HCT116 (cell line): ENCODE measurements around the gene CCBE1. TPM values are rescaled to one million over a fixed set of nuclear protein-coding genes. Genes with fewer than 3 reads are reported as not detected.

ENCODE experiments used
- ATAC-seq: fragments of 200-7000 bp; cut with Tn5 transposase; 2 replicates; pipeline ENCODE4 v1.9.1; 2020; ENCODE audit warnings: mild to moderate bottlenecking, moderate library complexity
- BruUV-seq: library from RNA; stranded (reverse); fragments of 400-500 nt; replicated peaks from 2 replicates; lab custom pipeline; 2021; lab: Mats Ljungman, UMichigan
- CTCF ChIA-PET: fragments of 300-600 bp; sonication (Branson Sonifier 250); formaldehyde crosslinking; loops from one replicate; lab custom pipeline; 2021; ENCODE audit warnings: antibody characterized with exemption; lab: Charles Lee
- POLR2A ChIA-PET: fragments of 300-600, 350-600 bp; sonication (Branson Sonifier 250); formaldehyde crosslinking; loops from one replicate; lab custom pipeline; 2021; ENCODE audit warnings: antibody characterized with exemption; lab: Charles Lee
- RAD21 ChIA-PET, 2 experiments: fragments of 300-600 bp; sonication (Branson Sonifier 250); formaldehyde crosslinking; loops; one replicate each; lab custom pipeline; 2023; ENCODE audit warnings: low total read pairs in 2 of 2; ENCODE audit not compliant: uncharacterized antibody in 2 of 2, unreplicated experiment in 2 of 2, low non-redundant PET in 1 of 2; lab: Charles Lee
- DNase-seq: peaks from one replicate; pipeline ENCODE4 v3.0.0-alpha.2; 2010; ENCODE audit warnings: low read depth, low spot score
- H2AFZ ChIP-seq: fragments of 200-600 bp; shearing (Covaris generic), sonication (generic); 2 replicates; pipeline ENCODE4 v1.6.1; 2017; ENCODE audit warnings: low read depth, mixed run types, mixed read lengths, antibody characterized with exemption, low read length; ENCODE audit not compliant: poor library complexity, severe bottlenecking
- H3K27ac ChIP-seq: 2 replicates; pipeline ENCODE4 v1.5.1; 2012; ENCODE audit warnings: low read depth, low read length
- H3K27me3 ChIP-seq: fragments of 200-600 bp; sonication (generic); 2 replicates; pipeline ENCODE4 v1.6.1; 2016; ENCODE audit warnings: mixed run types, low read length, mixed read lengths; ENCODE audit not compliant: insufficient read depth
- H3K36me3 ChIP-seq, 2 experiments: fragments of 200-500 bp in 1 of 2; fragments of 200-600 bp in 1 of 2; sonication (Bioruptor generic) in 1 of 2; sonication (generic) in 1 of 2; 2 replicates each; pipeline versions ENCODE4 v1.5.1 to v1.6.1; 2014 to 2016; ENCODE audit warnings: low read length in 2 of 2, inconsistent platforms in 1 of 2, mixed read lengths in 1 of 2, mixed run types in 1 of 2; ENCODE audit not compliant: insufficient read depth in 2 of 2, control insufficient read depth in 1 of 2
- H3K4me1 ChIP-seq, 2 experiments: fragments of 200-600 bp in 1 of 2; sonication (generic) in 1 of 2; 2 replicates each; pipeline versions ENCODE4 v1.5.1 to v1.6.1; 2012 to 2017; ENCODE audit warnings: low read length in 2 of 2, inconsistent platforms in 1 of 2, mild to moderate bottlenecking in 1 of 2, mixed read lengths in 1 of 2, mixed run types in 1 of 2, moderate library complexity in 1 of 2; ENCODE audit not compliant: insufficient read depth in 2 of 2, control insufficient read depth in 1 of 2
- H3K4me2 ChIP-seq: fragments of 200-600 bp; sonication (generic); 2 replicates; pipeline ENCODE4 v1.6.1; 2017; ENCODE audit warnings: mixed run types, low read length, mixed read lengths
- H3K4me3 ChIP-seq, 2 experiments: fragments of 200-600 bp in 1 of 2; sonication (generic) in 1 of 2; replicated peaks in 1 of 2; 2 replicates each; pipeline ENCODE4 v1.5.1; 2011 to 2016; ENCODE audit warnings: low read length in 2 of 2, control low read depth in 1 of 2, low read depth in 1 of 2, mild to moderate bottlenecking in 1 of 2, mixed read lengths in 1 of 2, mixed run types in 1 of 2
- H3K79me2 ChIP-seq: fragments of 200-600 bp; sonication (generic); 2 replicates; pipeline ENCODE4 v1.6.1; 2017; ENCODE audit warnings: mild to moderate bottlenecking, mixed run types, low read length, moderate library complexity, mixed read lengths; ENCODE audit not compliant: insufficient read depth
- H3K9ac ChIP-seq: fragments of 200-600 bp; sonication (generic); 2 replicates; pipeline ENCODE4 v1.6.1; 2016; ENCODE audit warnings: low read length, mixed read lengths
- H3K9me2 ChIP-seq: fragments of 200-600 bp; sonication (generic), shearing (Covaris generic); 2 replicates; pipeline ENCODE4 v1.6.1; 2017; ENCODE audit warnings: mixed run types, mild to moderate bottlenecking, moderate library complexity; ENCODE audit not compliant: insufficient read depth
- H3K9me3 ChIP-seq, 2 experiments: fragments of 200-500 bp in 1 of 2; fragments of 200-600 bp in 1 of 2; sonication (Bioruptor generic) in 1 of 2; sonication (generic) in 1 of 2; 2 replicates each; pipeline ENCODE4 v1.6.1; 2014 to 2017; ENCODE audit warnings: low read length in 2 of 2, mixed read lengths in 2 of 2, inconsistent platforms in 1 of 2, low read depth in 1 of 2, mild to moderate bottlenecking in 1 of 2, mixed run types in 1 of 2, moderate library complexity in 1 of 2; ENCODE audit not compliant: control insufficient read depth in 1 of 2, insufficient read depth in 1 of 2
- H4K20me1 ChIP-seq: fragments of 200-600 bp; sonication (generic), shearing (Covaris generic); 2 replicates; pipeline ENCODE4 v1.6.1; 2017; ENCODE audit warnings: mixed run types, mild to moderate bottlenecking, moderate library complexity; ENCODE audit not compliant: insufficient read depth
- ATF3 ChIP-seq: IDR thresholded peaks from 2 replicates; pipeline ENCODE4 v1.6.1; 2012
- CBX3 ChIP-seq: IDR thresholded peaks from 2 replicates; pipeline ENCODE4 v1.6.1; 2012; ENCODE audit warnings: low read depth
- CTCF ChIP-seq, 3 experiments: fragments of 200-600 bp in 1 of 3; sonication (generic) in 1 of 3; IDR thresholded peaks in 2 of 3; conservative IDR thresholded peaks in 1 of 3; 2 replicates each; pipeline ENCODE4 v1.5.1; 2012 to 2017; ENCODE audit warnings: low read depth in 2 of 3, low read length in 2 of 3, antibody characterized with exemption in 1 of 3, borderline replicate concordance in 1 of 3, control low read depth in 1 of 3, mild to moderate bottlenecking in 1 of 3, mixed read lengths in 1 of 3, mixed run types in 1 of 3, moderate library complexity in 1 of 3; ENCODE audit not compliant: insufficient read depth in 1 of 3
- EZH2 ChIP-seq: fragments of 200-600 bp; sonication (generic); IDR thresholded peaks from 2 replicates; pipeline ENCODE4 v1.6.1; 2017; ENCODE audit warnings: antibody characterized with exemption, mixed run types
- EZH2phosphoT487 ChIP-seq: fragments of 200-600 bp; IDR thresholded peaks from 2 replicates; pipeline ENCODE4 v1.6.1; 2018; ENCODE audit warnings: antibody characterized with exemption, borderline replicate concordance
- FOSL1 ChIP-seq: IDR thresholded peaks from 2 replicates; pipeline ENCODE4 v1.6.1; 2012; ENCODE audit warnings: low read depth
- JUND ChIP-seq: IDR thresholded peaks from 2 replicates; pipeline ENCODE4 v1.6.1; 2012
- POLR2A ChIP-seq: IDR thresholded peaks from 2 replicates; pipeline ENCODE4 v1.7.0; 2011; ENCODE audit warnings: borderline replicate concordance; ENCODE audit not compliant: insufficient read depth, insufficient read length; ENCODE audit errors: extremely low read depth
- POLR2AphosphoS5 ChIP-seq: IDR thresholded peaks from 2 replicates; pipeline ENCODE4 v1.6.1; 2011; ENCODE audit warnings: mild to moderate bottlenecking, low read depth, low read length, moderate library complexity
- REST ChIP-seq: IDR thresholded peaks from 2 replicates; pipeline ENCODE4 v1.6.1; 2012; ENCODE audit warnings: low read depth
- SIN3A ChIP-seq: IDR thresholded peaks from 2 replicates; pipeline ENCODE4 v1.6.1; 2012; ENCODE audit warnings: low read depth
- SP1 ChIP-seq: IDR thresholded peaks from 2 replicates; pipeline ENCODE4 v1.6.1; 2012; ENCODE audit warnings: low read depth
- SRF ChIP-seq: IDR thresholded peaks from 2 replicates; pipeline ENCODE4 v1.6.1; 2012; ENCODE audit warnings: low read depth
- TCF7L2 ChIP-seq: IDR thresholded peaks from 2 replicates; pipeline ENCODE4 v1.7.0; 2011; ENCODE audit warnings: borderline replicate concordance, inconsistent platforms; ENCODE audit not compliant: insufficient read depth, insufficient read length; ENCODE audit errors: extremely low read depth
- intact Hi-C: fragments of 100-400 bp; cut with micrococcal nuclease; formaldehyde crosslinking; loops from 2 replicates; pipeline ENCODE4 v1.10.0; 2022
- total RNA-seq: library from RNA; stranded (reverse); gene quantifications from one replicate; pipeline ENCODE4 v1.2.1, GENCODE V29; 2021; ENCODE audit not compliant: unreplicated experiment

The CCBE1 gene
- total RNA-seq, 1 experiment from 2014 or later, result 0.84 TPM

GRCh38 chr18:59743566-59743965 lies 46.3 kb upstream of the CCBE1 start:
- Histone ChIP-seq H3K27me3 (no peaks in the 10 kb centered on the region), H3K9me2 (no peaks in the 10 kb centered on the region), H3K4me2 (no peak overlapping the region), H3K9ac (no peak overlapping the region), H2AFZ (no peak overlapping the region), H3K27ac (no peak overlapping the region), H4K20me1 (no peaks in the 10 kb centered on the region), H3K36me3 (no peaks in the 10 kb centered on the region), H3K79me2 (no peaks in the 10 kb centered on the region), H3K9me3 (no peaks in the 10 kb centered on the region), H3K4me3 (no peak overlapping the region), H3K4me1 (peaks cover 0 to 6% of the 10 kb centered on the region in 2 experiments; a peak in 2 of 4 replicates)
- BruUV-seq, result no TSS peak
- intact Hi-C loops, result no loop called here
- no peak for TF ChIP-seq TCF7L2
- TF ChIP-seq POLR2A, result no peak
- TF ChIP-seq SIN3A, result no peak
- TF ChIP-seq FOSL1, result no peak
- no peak for TF ChIP-seq EZH2
- no peak for TF ChIP-seq POLR2AphosphoS5
- TF ChIP-seq CTCF (IDR thresholded peaks at IDR 0.05 in 2 of 3, conservative IDR thresholded peaks at IDR 0.05 in 1 of 3; ENCODE audit: borderline replicate concordance in 1 of 3, insufficient read depth in 1 of 3, low read depth in 2 of 3, low read length in 2 of 3), result no peak
- TF ChIP-seq SP1, result no peak
- no peak for TF ChIP-seq ATF3
- no peak for TF ChIP-seq SRF
- TF ChIP-seq REST, result no peak
- no peak for TF ChIP-seq CBX3
- TF ChIP-seq JUND, result no peak
- TF ChIP-seq EZH2phosphoT487, result no peak
- ChIA-PET POLR2A (no interaction called here), CTCF (no interaction called here), RAD21 (no interaction called here)
- ATAC-seq (no peak), DNase-seq (no peak)
